K562 (cell line): ENCODE results near the gene TBC1D10A. TPM values are rescaled to one million over a fixed set of nuclear protein-coding genes. Genes with fewer than 3 reads are reported as not detected.

Experiments
- ATAC-seq: fragments of 200-7000 bp; cut with Tn5 transposase; 3 replicates; pipeline ENCODE4 v1.9.1; 2020; ENCODE audit warnings: moderate library complexity
- BruUV-seq: library from RNA; stranded (reverse); fragments of 400-500 nt; replicated peaks from 2 replicates; lab custom pipeline; 2021; lab: Mats Ljungman, UMichigan
- CTCF ChIA-PET: fragments of 300-600 bp; formaldehyde crosslinking; extraction: SDS; loops from one replicate; lab custom pipeline; 2021; ENCODE audit warnings: low intra/inter-chr PET ratio; lab: Yijun Ruan, JAX
- POLR2A ChIA-PET: fragments of 300-600, 350-650 bp; sonication (Branson Sonifier 250); formaldehyde crosslinking; extraction: SDS; loops from one replicate; lab custom pipeline; 2021; ENCODE audit warnings: antibody characterized with exemption, inconsistent platforms; lab: Yijun Ruan, JAX
- DNase-seq, 4 experiments: peaks; one replicate each; pipeline versions ENCODE4 v3.0.0 to v3.0.0-alpha.2; 2011 to 2018; ENCODE audit warnings: low spot score in 3 of 4, mixed read lengths in 3 of 4; ENCODE audit errors: extremely low read depth in 1 of 4
- FAIRE-seq: peaks from 2 replicates; lab custom pipeline; 2011; peaks lifted over from hg19 to GRCh38; lab: Jason Lieb, UNC
- H2AFZ ChIP-seq: 2 replicates; pipeline ENCODE4 v1.6.0; 2011; ENCODE audit warnings: low read depth, low read length, control low read depth, inconsistent platforms
- H3K27ac ChIP-seq: fragments of 200-600 bp; 3 replicates; pipeline ENCODE4 v1.8.0; 2011; ENCODE audit warnings: low read depth, mild to moderate bottlenecking, control low read depth, inconsistent platforms, low read length, moderate library complexity, mixed read lengths; ENCODE audit errors: extremely low read depth
- H3K27me3 ChIP-seq, 2 experiments: fragments of 300-600 bp in 1 of 2; 2 replicates in 1 of 2; 3 replicates in 1 of 2; pipeline versions ENCODE4 v1.6.0 to v1.8.0; 2011; ENCODE audit warnings: inconsistent platforms in 2 of 2, low read length in 2 of 2, mild to moderate bottlenecking in 1 of 2, mixed read lengths in 1 of 2, moderate library complexity in 1 of 2; ENCODE audit not compliant: control insufficient read depth in 2 of 2, insufficient read depth in 2 of 2
- H3K36me3 ChIP-seq: fragments of 300-600 bp; 3 replicates; pipeline ENCODE4 v1.8.0; 2011; ENCODE audit warnings: mild to moderate bottlenecking, low read length, inconsistent platforms; ENCODE audit not compliant: control insufficient read depth, insufficient read depth
- H3K4me1 ChIP-seq, 2 experiments: fragments of 200-600 bp in 1 of 2; replicated peaks in 1 of 2; 2 replicates in 1 of 2; 3 replicates in 1 of 2; pipeline versions ENCODE4 v1.5.1 to v1.8.0; 2011; ENCODE audit warnings: inconsistent platforms in 2 of 2, low read length in 2 of 2, mild to moderate bottlenecking in 1 of 2, mixed read lengths in 1 of 2, moderate library complexity in 1 of 2; ENCODE audit not compliant: control insufficient read depth in 2 of 2, insufficient read depth in 2 of 2
- H3K4me2 ChIP-seq: 2 replicates; pipeline ENCODE4 v1.6.1; 2011; ENCODE audit warnings: low read length, control low read depth, inconsistent platforms, mixed read lengths; ENCODE audit not compliant: insufficient read depth
- H3K4me3 ChIP-seq: fragments of 200-600 bp; sonication (generic), shearing (Covaris generic); 2 replicates; pipeline ENCODE4 v1.5.1; 2016; ENCODE audit warnings: control low read depth, inconsistent platforms
- H3K79me2 ChIP-seq: fragments of 200-600 bp; 3 replicates; pipeline ENCODE4 v1.8.0; 2011; ENCODE audit warnings: low read length, inconsistent platforms; ENCODE audit not compliant: control insufficient read depth, insufficient read depth
- H3K9ac ChIP-seq, 2 experiments: 2 replicates each; pipeline versions ENCODE4 v1.6.0 to v1.6.1; 2011; ENCODE audit warnings: low read depth in 2 of 2, low read length in 2 of 2, control low read depth in 1 of 2, inconsistent platforms in 1 of 2, mild to moderate bottlenecking in 1 of 2, mixed read lengths in 1 of 2; ENCODE audit not compliant: insufficient read depth in 1 of 2
- H3K9me1 ChIP-seq: one replicate; pipeline ENCODE4 v1.6.0; 2011; ENCODE audit warnings: inconsistent platforms, mild to moderate bottlenecking, low read length, moderate library complexity; ENCODE audit not compliant: control insufficient read depth, insufficient read depth
- H3K9me3 ChIP-seq: replicated peaks from 2 replicates; pipeline ENCODE4 v1.5.1; 2011; ENCODE audit warnings: low read depth, low read length, inconsistent platforms; ENCODE audit not compliant: control insufficient read depth, insufficient read depth
- H4K20me1 ChIP-seq: replicated peaks from 2 replicates; pipeline ENCODE4 v1.6.1; 2011; ENCODE audit warnings: low read length, inconsistent platforms, mixed read lengths; ENCODE audit not compliant: control insufficient read depth, insufficient read depth
- BMI1 ChIP-seq: fragments of 150-350 bp; IDR thresholded peaks from 2 replicates; pipeline ENCODE4 v1.6.1; 2014; ENCODE audit warnings: low read length
- MCM2 ChIP-seq: fragments of 450-650 bp; IDR thresholded peaks from 2 replicates; pipeline ENCODE4 v1.6.1; 2017; ENCODE audit warnings: low read depth, mild to moderate bottlenecking
- MCM5 ChIP-seq: fragments of 450-650 bp; IDR thresholded peaks from 2 replicates; pipeline ENCODE4 v1.6.1; 2016; ENCODE audit warnings: low read depth
- ZNF232 ChIP-seq: sonication (generic); formaldehyde crosslinking; IDR thresholded peaks from 2 replicates; pipeline ENCODE4 v1.8.0; 2022; ENCODE audit warnings: mild to moderate bottlenecking, missing genetic modification reagents
- WGBS: fragments of 100-300 bp; shearing (Covaris generic); methylation state at CpG from one replicate; pipeline ENCODE4 v1.1.6; 2016; ENCODE audit warnings: low coverage, mixed read lengths; ENCODE audit not compliant: insufficient coverage; ENCODE audit errors: missing lambda C conversion rate; 5-methylcytosine and 5-hydroxymethylcytosine counted together
- in situ Hi-C: fragments of 300-500 bp; cut with MboI; formaldehyde crosslinking; loops from 4 replicates; pipeline ENCODE4 v1.15.0; 2018; ENCODE audit warnings: inconsistent platforms, mixed read lengths
- intact Hi-C: fragments of 100-400 bp; cut with micrococcal nuclease; formaldehyde crosslinking; loops from 2 replicates; pipeline ENCODE4 v1.14.2; 2022
- polyA plus RNA-seq, 8 experiments: library from polyadenylated mRNA; depleted of rRNA in 4 of 8; stranded (reverse) in 5 of 8; unstranded in 3 of 8; fragments of >200 nt; fragmentation: Nextera tagmentation in 2 of 8; fragmentation: Illumina TruSeq in 1 of 8; extraction: Ambion mirVana in 2 of 8; extraction: Trizol in 1 of 8; gene quantifications; 2 replicates each; pipeline versions ENCODE4 v1.2.1 to v1.2.3, GENCODE V29; 2011 to 2014; ENCODE audit warnings: inconsistent platforms in 1 of 8, missing spikeins in 1 of 8
- total RNA-seq, 7 experiments: library from RNA; depleted of rRNA in 6 of 7; stranded (reverse); fragments of >200 nt in 6 of 7; fragmentation: Illumina TruSeq in 2 of 7; extraction: Trizol in 2 of 7; gene quantifications; 2 replicates each; pipeline versions ENCODE4 v1.2.1 to v1.2.3, GENCODE V29; 2011 to 2021; ENCODE audit warnings: low replicate concordance in 1 of 7
- TF ChIP-seq, protein P1 (sequence below): fragments of 450-650 bp; IDR thresholded peaks from 2 replicates; pipeline ENCODE4 v1.6.1; 2016; ENCODE audit warnings: antibody characterized with exemption

TBC1D10A gene
- total and polyA plus RNA-seq, 9 of the 15 experiments (the other 6 are each of a cell fraction or from before 2014, with no cell fraction given): 0.13 to 10.4 (median 4.6) TPM

GRCh38 chr22:30286331-30286730 lies 40.4 kb downstream of the TBC1D10A start:
- ChIA-PET CTCF (interaction anchor here (0.7 to 2.9 kb wide), 7 partner anchors 24 to 200 kb away, joined by 3 to 31 read pairs (median 4); partner anchors contain the start of gene RNF215), POLR2A (no interaction called here)
- FAIRE-seq (no peak), ATAC-seq (no peak), DNase-seq (no peak)
- no peaks in the 10 kb centered on the region for H3K27me3 ChIP-seq
- H3K4me1 ChIP-seq: peaks cover 21 to 75% of the 10 kb centered on the region in 2 experiments; a peak in 4 of 5 replicates
- H3K36me3 ChIP-seq: no peaks in the 10 kb centered on the region
- H3K27ac ChIP-seq: no peak overlapping the region
- H4K20me1 ChIP-seq: peaks cover 6% of the 10 kb centered on the region; the same call in 1 of the 2 replicates
- TF ChIP-seq BMI1: no peak
- TF ChIP-seq, protein P1, sequence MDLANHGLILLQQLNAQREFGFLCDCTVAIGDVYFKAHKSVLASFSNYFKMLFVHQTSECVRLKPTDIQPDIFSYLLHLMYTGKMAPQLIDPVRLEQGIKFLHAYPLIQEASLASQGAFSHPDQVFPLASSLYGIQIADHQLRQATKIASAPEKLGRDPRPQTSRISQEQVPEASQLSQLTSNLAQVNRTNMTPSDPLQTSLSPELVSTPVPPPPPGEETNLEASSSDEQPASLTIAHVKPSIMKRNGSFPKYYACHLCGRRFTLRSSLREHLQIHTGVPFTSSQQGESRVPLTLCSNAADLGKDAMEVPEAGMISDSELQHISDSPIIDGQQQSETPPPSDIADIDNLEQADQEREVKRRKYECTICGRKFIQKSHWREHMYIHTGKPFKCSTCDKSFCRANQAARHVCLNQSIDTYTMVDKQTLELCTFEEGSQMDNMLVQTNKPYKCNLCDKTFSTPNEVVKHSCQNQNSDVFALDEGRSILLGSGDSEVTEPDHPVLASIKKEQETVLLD: no peak
- no peak for TF ChIP-seq MCM2
- no peak for TF ChIP-seq ZNF232
- TF ChIP-seq MCM5: no peak
- no TSS peak for BruUV-seq
- in situ Hi-C loops: loop anchor here (10.0 kb wide), 1 partner anchor 318 kb away; the partner anchor contains the start of gene TCN2
- no peak overlapping the region for H2AFZ ChIP-seq
- no peak overlapping the region for H3K4me2 ChIP-seq
- no peaks in the 10 kb centered on the region for H3K9me3 ChIP-seq
- H3K9me1 ChIP-seq: no peaks in the 10 kb centered on the region
- WGBS: 33% methylated on average over 3 of the region's 5 CpGs
- no peaks in the 10 kb centered on the region for H3K79me2 ChIP-seq
- no peak overlapping the region for H3K4me3 ChIP-seq
- H3K9ac ChIP-seq: no peak overlapping the region
- intact Hi-C loops: loop anchor here (1.0 kb wide), 1 partner anchor 23 kb away; no protein-coding TSS in a partner anchor
